ENCODE data around the gene TNRC18. TPM values are rescaled to one million over a fixed set of nuclear protein-coding genes. Genes with fewer than 3 reads are reported as not detected.

Gene TNRC18
- polyA plus RNA-seq, 1 of the 3 experiments (the other 2 are of a cell fraction), result 34.4 TPM

DNA sequence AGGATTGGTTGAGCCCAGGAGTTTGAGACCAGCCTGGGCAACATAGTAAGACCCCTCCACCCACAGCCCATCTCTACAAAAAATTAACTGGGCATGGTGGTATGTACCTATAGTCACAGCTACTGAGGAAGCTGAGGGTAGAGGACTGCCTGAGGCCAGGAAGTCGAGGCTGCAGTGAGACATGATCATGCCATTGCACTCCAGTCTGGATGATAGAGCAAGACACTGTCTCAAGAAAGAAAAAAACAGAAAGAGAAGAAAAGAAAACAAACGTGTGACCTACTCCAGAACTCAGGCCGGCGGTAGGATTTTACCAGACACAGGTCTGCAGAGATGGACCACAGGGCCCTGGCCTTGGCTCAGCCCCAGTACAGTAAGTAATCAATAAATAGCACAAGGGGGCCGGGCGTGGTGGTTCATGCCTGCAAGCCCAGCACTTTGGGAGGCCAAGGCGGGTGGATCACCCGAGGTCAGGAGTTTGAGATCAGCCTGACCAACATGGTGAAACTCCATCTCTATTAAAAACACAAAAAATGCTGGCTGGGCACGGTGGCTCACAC, 35.4 kb upstream of the TNRC18 start (continued):
- TF ChIP-seq SIN3A (IDR thresholded peaks at IDR 0.05; ENCODE audit: borderline replicate concordance, low read depth, low read length), result no peak

- no peak for DNase-seq
- Histone ChIP-seq H3K4me2 (no peak overlapping the region), H3K36me3 (replicated peaks in 1 of 2; ENCODE audit: control insufficient read depth in 1 of 2, insufficient read depth in 2 of 2, low read length in 1 of 2) (no peaks in the 10 kb centered on the region), H2AFZ (ENCODE audit: low read depth) (no peak overlapping the region), H4K20me1 (ENCODE audit: insufficient read depth) (no peaks in the 10 kb centered on the region), H3K27me3 (ENCODE audit: insufficient read depth) (no peaks in the 10 kb centered on the region), H3K9ac (no peak overlapping the region), H3K79me2 (ENCODE audit: insufficient read depth) (no peaks in the 10 kb centered on the region), H3F3A (replicated peaks; ENCODE audit: insufficient read depth) (peaks cover 4% of the 10 kb centered on the region), H3K9me2 (no peaks in the 10 kb centered on the region), H3K4me3 (ENCODE audit: low read depth in 2 of 2, low read length in 1 of 2) (no peak overlapping the region), H3K27ac (ENCODE audit: low read depth in 2 of 2, low read length in 1 of 2) (no peak overlapping the region), H3K9me3 (no peaks in the 10 kb centered on the region), H3K4me1 (ENCODE audit: control insufficient read depth in 1 of 2, insufficient read depth in 2 of 2, low read depth in 1 of 2, low read length in 1 of 2) (no peaks in the 10 kb centered on the region; a peak in 1 of 4 replicates)
- CTCF ChIA-PET, result interaction anchor here (1.0 to 3.0 kb wide), 5 partner anchors 21 to 221 kb away, joined by 3 to 15 read pairs (median 6); no protein-coding TSS in a partner anchor
- WGBS (ENCODE audit: low lambda C conversion rate), result 82% methylated on average over 4 of the region's 4 CpGs
- TF ChIP-seq TCF12 (IDR thresholded peaks at IDR 0.05) (no peak), EZH2phosphoT487 (IDR thresholded peaks at IDR 0.05; ENCODE audit: borderline replicate concordance, low read depth) (no peak), RCOR1 (IDR thresholded peaks at IDR 0.05; ENCODE audit: low read length) (no peak), MXI1 (IDR thresholded peaks at IDR 0.05; ENCODE audit: low read depth, low read length) (no peak), REST (IDR thresholded peaks at IDR 0.05; ENCODE audit: low read depth, low read length) (no peak), MAX (IDR thresholded peaks at IDR 0.05; ENCODE audit: low read depth) (no peak), FOXJ3 (CRISPR knock-in tag; IDR thresholded peaks at IDR 0.05) (no peak), ZBTB33 (IDR thresholded peaks at IDR 0.05; ENCODE audit: borderline replicate concordance, low read depth) (no peak), JUND (IDR thresholded peaks at IDR 0.05) (no peak), FOSL2 (IDR thresholded peaks at IDR 0.05; ENCODE audit: borderline replicate concordance, low read depth) (no peak), SIN3A (IDR thresholded peaks at IDR 0.05; ENCODE audit: borderline replicate concordance, low read depth, low read length) (no peak), SMC3 (IDR thresholded peaks at IDR 0.05; ENCODE audit: low read depth, low read length) (no peak), POLR2AphosphoS5 (IDR thresholded peaks at IDR 0.05; ENCODE audit: low read depth, low read length) (no peak), CTCF (IDR thresholded peaks at IDR 0.05) (no peak), RXRA (IDR thresholded peaks at IDR 0.05; ENCODE audit: borderline replicate concordance, low read depth) (no peak), NFIC (IDR thresholded peaks at IDR 0.05; ENCODE audit: borderline replicate concordance) (no peak), TAF1 (IDR thresholded peaks at IDR 0.05; ENCODE audit: borderline replicate concordance, low read depth, low read length) (no peak), TEAD4 (IDR thresholded peaks at IDR 0.05; ENCODE audit: borderline replicate concordance, insufficient read depth) (no peak)
- TF ChIP-seq, protein P1, sequence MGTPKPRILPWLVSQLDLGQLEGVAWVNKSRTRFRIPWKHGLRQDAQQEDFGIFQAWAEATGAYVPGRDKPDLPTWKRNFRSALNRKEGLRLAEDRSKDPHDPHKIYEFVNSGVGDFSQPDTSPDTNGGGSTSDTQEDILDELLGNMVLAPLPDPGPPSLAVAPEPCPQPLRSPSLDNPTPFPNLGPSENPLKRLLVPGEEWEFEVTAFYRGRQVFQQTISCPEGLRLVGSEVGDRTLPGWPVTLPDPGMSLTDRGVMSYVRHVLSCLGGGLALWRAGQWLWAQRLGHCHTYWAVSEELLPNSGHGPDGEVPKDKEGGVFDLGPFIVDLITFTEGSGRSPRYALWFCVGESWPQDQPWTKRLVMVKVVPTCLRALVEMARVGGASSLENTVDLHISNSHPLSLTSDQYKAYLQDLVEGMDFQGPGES (IDR thresholded peaks at IDR 0.05; ENCODE audit: low read depth, low read length), result no peak
- POLR2A ChIA-PET, result interaction anchor here (1.1 kb wide), 1 partner anchor 9 kb away, joined by 3 read pairs; no protein-coding TSS in a partner anchor
Measured at GRCh38 chr7:5457245-5457735, 33.7 kb upstream of the TNRC18 start.

All from SK-N-SH (cell line).